Heart left ventricle (tissue), 13 donors: ENCODE data around the gene KCNJ1.

ENCODE experiments used
- CTCF ChIP-seq, 12 donors: fragments of 200-600 bp; sonication (generic) in 4 of 12; IDR thresholded peaks; one replicate each; pipeline versions ENCODE4 v1.5.0 to v1.8.0; 2018 to 2022; ENCODE audit warnings: antibody characterized with exemption in 12 of 12, mild to moderate bottlenecking in 5 of 12
- POLR2A ChIP-seq, 2 donors: fragments of 450-650 bp; IDR thresholded peaks; one replicate each; pipeline ENCODE4 v1.6.1; 2017; ENCODE audit warnings: antibody characterized with exemption in 2 of 2, mild to moderate bottlenecking in 2 of 2, moderate library complexity in 2 of 2
- donor health status: ischemic (EF 13 %, LVEDD 7.1; RV severe dilation, severe dysfunction).
- donor health status: DM: no; HTN: yes; CAD: no.
- donor health status: DM: no; HTN: no; CAD: no.
- donor health status: ischemic (EF 25% LVEDD 6.9; RV normal size, moderate dysfunction).
- donor health status: ischemic (EF 25% LVEDD 5.7; RV mildly dilated, moderate dysfunction).
- donor health status: ischemic (EF 35%, LVEDD 5.7; RV mildly dilated, moderate dysfunction).
- donor health status: nonischemic (EF 11% LVEDD 7.7; RV severe dilation, severe dysfunction).
- donor health status: DM: yes; HTN: yes; CAD: no.
- donor health status: PGD.
- donor health status: ischemic (EF 29% LVEDD 5.4; RV normal size, mild dysfunction).
- donor health status: nonischemic (EF 23%, LVEDD 6.1; RV moderate dilation, normal function).

- no peak for TF ChIP-seq CTCF (IDR thresholded peaks at IDR 0.05)
- no peak for TF ChIP-seq POLR2A (IDR thresholded peaks at IDR 0.05)
Observed at GRCh38 chr11:128845334-128845780, 21.7 kb downstream of the KCNJ1 start.
